GM18517 (cell line): ENCODE results near the gene IFI27L2.

Experiments
- ATAC-seq: cut with Tn5 transposase; IDR thresholded peaks from one replicate; pipeline ENCODE4 v1.9.1; 2021; ENCODE audit warnings: mild to moderate bottlenecking, moderate library complexity; ENCODE audit not compliant: unreplicated experiment

Gene IFI27L2

DNA sequence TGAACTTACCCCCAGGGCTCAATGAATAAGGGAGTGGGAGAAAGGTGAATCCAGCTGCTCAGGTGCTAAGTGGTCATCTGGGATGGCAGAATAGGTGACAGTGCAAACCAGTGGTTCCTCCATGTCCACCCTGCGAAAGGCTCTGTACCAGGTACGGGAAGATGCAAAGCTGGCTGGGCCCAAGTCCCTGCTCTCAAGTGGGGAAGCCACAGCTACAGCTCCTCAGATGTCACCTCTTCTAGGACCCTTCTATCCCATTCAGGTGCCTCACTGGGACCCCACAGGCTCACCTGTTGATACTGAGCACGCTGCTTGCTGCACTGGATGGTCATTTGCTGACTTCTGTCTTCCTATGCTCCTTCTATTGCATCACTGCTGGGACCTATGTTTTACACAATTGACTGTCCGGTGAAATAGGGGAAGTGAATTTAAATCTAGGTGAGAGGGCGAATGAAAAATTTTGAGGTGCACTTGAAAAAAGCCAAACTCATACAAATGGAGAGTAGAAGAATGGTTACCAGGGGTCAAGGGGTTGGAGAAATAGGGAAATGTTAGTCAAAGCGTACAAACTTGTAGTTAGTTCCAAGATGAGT is 24.4 kb upstream of the IFI27L2 start:
- ATAC-seq = no peak

DNA sequence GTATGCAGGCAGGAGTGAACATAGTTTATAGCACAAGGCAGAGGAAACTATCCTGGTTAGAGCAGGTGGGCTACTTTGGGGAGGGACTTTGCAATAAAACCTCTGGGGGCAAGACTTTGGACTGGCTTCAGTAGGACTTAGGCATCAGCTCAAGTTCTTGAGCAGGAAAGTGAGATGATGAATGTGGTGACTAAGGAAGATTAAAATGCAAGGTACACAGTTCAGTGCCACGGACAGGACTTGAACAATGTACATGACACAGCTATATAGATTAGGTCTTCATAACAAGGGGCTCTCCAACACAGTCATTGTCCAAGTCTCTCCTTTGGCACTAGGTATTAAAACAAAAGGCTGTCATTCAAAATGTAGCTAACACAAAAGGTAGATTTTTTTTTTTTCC is 23.3 kb upstream of the IFI27L2 start:
- no peak for ATAC-seq

DNA sequence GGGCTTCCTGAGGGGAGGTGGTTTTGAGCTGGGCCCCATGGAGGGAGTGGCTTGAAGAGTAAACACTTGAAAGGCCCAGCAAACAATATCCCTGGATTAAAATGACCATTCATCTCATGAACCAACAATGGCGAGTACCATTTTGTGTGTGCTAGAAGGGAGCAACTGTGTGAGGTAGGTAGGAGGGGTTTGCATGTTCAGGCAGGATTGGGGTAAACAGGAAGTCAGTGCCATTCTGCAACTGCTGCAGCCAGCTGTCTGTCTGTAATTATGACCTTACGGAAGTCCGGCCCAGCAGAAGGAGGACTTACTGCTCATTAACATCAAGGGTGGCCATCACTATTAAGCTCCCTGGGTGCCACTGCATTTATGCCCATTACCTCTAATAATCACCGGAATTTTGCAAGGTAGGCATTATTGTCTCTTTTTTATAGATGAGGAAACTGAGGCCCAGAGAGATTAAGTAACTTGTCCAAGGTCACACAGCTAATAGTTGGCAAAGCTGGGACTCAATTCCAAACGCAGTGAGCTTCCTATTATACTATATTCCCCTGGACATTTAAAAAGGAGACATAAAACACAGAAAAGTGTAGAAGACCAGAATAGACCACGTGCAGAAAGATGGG is 16.6 kb upstream of the IFI27L2 start:
- no peak for ATAC-seq

DNA sequence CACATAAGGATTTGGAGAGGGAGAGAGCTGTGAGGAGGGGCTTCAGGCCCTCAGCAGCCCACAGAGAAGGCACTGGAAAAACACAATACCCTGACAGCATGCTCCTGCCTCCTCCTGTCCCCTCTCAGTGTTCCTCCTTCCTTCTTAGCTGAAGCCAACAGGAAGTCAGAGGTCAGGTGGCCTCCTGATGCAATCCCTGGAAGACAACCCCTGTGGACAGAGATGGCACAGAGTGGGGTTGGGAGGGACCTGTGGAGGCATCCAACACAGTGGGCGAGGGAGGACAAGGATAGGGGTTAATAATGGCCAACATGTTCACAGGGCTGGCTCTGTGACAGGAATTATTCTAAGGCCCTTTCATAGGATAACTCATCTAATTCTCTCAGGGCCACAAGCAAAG is 15.4 kb upstream of the IFI27L2 start:
- no peak for ATAC-seq

DNA sequence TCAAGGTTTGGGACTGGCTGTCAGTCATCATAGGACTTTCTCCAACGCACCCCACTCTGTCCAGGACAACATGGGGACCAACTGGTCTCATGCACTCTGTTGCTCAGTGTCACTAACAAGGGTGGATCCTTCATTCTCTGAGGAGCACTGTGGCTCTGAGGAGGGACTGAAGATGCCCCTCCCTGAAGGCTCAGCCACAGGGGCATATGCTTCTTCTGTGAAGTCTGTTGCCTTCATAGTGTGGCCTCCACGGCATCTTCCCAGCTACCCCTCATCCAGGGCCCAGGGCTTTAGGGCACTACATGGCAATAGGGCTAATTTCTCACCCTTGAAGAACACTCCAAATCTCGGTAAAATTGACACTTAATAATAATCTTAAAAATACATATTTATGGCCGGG is 14.3 kb upstream of the IFI27L2 start:
- no peak for ATAC-seq

DNA sequence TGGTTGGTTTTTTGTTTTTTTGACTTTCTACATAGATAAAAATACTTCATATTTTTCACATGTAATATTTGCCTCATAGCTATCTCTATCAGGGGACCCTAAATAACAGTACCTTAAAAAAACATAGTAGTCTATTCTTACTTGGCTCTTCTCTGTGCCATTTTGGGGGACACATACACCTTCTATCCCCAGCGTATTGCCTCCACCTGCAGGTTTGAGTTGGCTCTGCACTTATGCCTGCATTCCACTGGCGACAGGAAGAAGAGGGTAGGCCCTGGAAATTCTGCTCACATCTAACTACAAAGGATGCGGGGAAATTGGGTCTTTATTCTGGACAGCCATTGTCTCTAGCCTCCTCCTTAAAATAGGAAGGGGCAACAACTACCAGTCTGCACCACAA is 13.8 kb upstream of the IFI27L2 start:
- ATAC-seq = no peak

DNA sequence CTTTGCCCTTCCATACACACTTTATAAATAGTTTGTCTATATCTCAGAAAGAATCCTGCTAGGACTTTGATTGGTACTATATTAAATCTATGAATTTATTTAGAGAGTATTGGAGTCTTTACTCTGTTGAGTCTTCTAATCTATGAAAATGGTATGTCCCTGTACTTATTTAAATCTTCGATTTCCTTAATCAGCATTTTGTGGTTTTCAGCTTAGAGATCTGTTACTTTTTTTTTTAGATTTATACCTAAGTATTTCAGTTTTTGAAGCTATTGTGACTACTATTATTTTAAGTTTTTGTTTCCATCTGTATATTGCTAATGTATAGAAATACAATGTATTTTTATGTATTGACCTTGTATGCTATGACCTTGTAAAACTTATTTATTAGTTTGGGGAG is 13.4 kb upstream of the IFI27L2 start:
- no peak for ATAC-seq

DNA sequence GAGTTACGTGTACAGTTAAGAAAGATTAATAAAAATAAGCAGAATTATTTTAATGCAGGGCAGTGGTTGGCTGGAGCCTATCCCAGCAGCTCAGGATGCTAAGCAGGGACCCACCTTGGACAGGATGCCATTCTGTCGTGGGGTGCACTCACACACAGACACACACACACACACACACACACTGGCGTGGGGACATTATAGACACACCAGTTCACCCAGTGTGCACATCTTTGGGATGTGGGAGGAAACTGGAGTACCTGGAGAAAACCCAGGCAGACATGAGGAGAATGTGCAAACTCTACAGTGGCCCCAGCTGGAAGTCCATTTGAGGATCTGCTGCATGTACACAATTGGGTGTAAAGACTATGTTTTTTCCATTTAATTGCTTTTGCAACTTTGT is 12.8 kb upstream of the IFI27L2 start:
- no peak for ATAC-seq

DNA sequence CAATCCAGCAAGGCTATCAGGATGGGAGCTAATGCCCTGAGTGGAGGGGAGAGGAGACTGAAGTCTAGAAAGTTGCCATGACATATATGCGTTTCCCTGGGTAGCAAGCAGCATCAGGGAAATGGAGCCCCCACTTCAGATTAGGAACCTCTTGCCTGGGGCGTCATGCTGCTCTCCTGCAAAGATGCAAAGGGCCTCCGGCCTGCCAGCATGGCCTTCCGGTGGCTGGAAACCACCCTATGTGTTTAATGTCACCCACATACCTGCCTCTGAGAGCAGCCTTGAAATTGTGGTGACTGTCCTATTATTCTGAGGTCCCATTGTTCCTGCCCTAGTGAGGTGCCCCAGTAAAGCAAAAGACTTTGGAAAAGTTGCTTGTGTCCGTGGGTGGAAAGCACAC is 10.0 kb upstream of the IFI27L2 start:
- no peak for ATAC-seq

DNA sequence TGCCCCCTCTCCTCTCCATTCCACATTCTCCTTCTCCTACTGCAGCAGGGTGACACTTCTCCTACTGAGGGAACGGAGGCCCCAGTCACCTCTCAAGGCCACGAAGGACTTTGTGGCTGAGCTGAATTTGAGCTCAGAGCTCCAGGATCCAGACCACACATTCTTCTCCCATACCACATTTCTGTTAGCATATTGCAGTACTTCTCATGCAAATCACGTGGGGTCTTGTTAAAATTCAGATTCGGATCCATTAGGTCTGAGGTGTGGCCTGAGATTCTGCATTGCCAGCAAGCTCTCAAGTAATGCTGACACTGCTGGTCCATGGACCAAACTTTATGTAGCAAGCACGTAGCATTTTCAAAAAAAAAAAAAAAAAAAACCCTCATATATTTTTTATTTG is 9.6 kb upstream of the IFI27L2 start:
- ATAC-seq = no peak

DNA sequence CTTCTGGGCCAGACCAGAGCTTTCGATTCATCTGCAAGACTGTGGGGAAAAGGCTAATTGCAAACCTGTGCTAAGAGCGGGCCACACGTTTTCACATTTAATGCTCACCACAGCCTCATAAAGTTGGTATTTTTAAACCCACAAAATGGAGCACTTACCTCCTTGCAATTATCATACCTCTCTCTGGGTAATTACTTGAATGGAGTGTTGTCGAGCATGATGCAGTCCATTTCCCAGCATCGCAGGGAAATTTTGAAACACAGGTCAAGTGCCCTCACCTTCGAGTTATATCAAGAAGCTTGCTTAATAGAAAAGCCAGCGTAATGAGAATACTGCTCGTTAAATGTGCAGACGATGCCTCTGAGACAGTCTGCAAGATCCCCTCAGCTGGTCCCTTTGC is 8.8 kb upstream of the IFI27L2 start:
- ATAC-seq = no peak

DNA sequence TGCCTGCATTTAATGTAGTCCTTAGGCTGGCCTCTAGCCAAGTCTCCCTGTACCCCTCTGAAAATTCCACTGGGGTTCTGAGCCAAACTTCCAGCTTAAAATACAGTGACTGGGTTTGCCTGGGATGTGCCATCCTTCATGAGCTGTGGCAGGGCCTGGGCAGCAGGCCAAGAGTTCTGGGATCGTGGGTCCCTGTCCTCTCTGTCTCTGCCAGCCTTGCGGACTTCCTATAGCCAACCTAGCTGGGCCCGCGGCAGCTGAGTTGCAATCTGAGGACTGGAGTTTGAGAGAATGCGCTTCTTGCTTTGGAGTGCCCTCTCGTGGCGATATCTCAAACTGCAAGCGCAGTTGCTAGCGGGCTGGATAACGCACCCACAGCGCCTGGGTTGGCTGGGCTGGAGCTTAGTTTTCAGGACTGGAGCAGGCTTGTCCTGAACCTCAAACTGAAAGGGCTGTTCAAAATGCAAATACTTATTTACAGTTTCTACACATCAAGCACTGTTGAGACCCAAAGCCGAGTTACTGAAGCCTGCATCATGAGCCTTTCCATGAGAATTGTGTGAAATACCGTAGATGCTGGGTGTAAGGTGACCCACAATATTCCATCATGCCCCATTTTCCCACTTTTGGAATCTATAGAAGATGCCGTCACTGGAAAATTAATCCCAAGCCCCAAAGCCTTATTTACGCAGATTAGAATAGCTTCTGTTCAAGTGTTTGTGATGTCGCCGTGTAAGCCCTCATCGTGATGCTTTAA is 7.3 kb upstream of the IFI27L2 start:
- ATAC-seq = peak; percentile 77

DNA sequence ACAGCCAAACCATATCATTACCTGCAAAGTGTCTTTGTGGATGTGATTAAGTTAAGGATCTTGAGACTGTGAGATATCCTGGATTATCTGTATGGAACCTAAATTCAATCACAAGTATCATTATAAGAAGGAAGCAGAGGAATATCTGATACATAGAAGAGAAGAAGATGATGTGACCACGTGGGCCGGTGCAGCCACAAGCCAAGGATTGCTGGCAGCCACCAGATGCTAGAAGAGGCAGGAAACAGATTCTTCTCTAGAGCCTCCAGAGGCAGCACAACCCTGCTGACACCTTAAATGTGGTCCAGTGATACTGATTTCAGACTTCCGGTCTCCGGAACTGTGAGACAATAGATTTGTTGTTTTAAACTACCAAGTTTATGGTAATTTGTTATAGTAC is 6.1 kb upstream of the IFI27L2 start:
- ATAC-seq = no peak

DNA sequence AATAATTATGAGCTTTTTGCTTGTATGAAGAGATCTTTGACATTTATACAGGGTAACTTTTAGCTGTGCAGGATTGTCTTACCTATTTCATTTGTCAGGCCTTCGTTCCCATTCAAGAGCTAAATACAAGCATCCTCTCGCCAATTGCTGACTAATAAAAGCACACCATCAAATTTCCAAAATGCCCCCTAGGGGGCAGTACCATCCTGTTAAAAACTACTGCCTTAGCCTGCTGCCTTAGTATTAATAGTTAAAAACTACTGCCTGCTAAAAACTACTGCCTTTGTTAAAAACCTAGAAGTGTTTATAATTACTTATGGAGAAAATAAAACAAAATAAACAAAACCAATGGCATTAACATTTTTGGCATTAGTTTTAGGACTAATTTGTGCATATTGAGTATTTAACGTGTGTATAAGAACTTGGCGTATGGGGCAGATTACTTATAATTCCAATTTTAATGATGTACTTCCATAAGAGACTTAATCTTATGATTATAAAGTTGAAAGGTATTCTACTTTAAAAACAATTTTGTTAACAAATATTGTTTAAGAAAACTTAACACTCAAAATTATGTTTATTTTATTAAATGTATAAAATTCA is 3.0 kb upstream of the IFI27L2 start:
- peak; percentile 60 for ATAC-seq

DNA sequence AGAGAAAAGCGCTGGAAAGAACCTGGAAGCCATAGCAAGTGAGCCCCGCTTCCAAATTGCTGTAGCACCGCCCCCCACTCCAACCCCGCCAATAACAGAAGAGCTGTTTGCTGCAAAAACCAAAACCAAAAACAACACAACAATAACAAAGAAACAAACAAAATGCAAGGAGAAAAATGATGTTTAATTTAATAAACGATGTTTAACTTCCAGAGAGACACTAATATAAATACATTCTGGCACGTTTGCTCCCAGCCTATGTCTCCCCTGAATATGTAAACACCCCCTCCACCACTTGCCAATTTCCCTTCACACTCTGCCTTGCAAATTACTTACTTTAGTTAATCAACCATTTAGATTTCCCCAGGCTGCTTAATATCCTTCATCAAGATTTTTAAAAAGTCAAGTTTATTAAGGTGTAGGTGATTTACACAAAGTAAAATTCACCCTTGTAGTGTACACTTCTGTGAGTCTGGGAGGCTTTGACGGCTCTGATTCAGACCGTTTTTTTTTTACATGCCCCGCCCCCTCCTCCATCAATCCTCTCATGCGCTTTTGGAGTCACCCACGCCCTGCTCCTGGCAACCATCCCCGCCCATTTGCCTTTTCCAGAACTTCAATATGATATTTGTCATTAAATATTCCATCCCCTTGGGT is 482 bp upstream of the IFI27L2 start:
- ATAC-seq = no peak

DNA sequence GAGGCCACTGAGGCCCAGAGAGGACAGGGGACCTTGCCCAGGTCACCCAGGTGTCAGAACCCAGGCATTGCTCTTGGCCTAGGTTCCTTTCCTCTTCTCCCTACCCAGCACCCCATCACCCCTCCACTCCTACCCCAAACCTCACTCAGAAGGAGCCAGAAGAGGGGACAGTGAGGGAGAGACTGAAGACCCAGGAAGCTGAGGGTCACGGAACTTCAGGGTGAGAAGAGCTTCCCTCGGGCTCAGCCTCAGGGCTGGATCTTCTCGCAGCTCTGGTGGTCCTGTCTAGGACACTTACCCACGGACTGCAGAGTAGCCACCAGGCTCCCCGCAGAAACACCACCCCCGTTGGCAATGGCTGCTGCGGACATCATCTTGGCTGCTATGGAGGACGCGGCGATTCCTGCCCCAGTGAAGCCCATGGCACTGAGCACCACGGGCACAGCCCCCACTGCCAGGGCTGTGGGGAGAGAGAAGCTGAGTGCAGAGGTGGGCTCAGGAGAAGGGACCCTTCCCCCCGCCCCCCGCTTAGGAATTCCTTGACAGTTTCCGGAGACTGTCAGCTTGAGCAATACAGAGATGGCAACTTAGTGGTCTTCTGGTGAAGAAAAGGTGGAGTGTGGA is 1.1 kb downstream of the IFI27L2 start:
- ATAC-seq = no peak

DNA sequence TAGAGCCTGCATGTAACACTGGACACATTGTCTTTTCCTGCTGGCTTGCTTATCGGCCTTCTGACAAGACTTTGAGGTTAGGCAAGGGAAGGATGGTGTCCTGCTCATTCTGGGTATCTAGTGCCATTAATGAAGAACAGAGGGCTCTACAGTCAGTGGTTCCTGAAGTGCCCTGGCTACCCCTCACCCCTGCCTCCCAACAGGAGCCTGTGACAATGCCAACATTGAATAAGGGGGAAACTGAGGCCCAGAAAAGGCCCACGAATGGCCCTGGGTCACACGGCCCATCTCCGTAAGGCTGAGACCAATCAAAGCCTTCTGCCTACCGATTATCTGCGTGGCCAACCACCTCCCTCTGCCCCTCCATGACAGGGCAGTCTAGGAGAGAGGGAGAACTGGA is 2.1 kb downstream of the IFI27L2 start:
- no peak for ATAC-seq

DNA sequence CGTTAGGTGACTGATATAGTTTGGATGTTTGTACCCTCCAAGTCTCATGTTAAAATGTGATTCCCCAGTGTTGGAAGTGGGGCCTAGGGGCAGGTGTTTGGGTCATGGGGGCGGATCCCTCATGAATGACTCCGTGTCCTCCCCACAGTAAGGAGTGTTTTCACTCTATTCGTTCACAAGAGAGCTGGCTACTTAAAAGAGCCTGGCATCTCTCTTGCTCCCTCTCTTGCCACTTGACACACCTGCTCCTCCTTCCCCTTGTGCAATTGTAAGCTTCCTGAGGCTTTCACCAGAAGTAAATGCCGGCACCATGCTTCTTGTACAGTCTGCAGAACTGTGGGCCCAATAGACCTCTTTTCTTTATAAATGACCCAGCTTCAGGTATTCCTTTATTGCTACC is 2.6 kb downstream of the IFI27L2 start:
- no peak for ATAC-seq

DNA sequence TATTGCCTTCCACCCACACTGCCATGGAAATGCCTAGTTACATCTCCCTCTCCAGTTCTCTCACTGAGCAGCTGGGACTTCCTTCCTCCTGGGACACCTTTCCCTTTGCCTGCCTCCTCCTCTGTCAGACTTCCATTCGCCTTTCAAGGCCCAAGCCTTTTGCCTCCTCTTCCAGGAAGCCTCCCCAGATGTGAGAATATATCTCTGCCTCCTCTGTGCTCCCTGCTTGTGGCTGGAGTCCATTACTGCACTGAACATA is 3.1 kb downstream of the IFI27L2 start:
- ATAC-seq = no peak

DNA sequence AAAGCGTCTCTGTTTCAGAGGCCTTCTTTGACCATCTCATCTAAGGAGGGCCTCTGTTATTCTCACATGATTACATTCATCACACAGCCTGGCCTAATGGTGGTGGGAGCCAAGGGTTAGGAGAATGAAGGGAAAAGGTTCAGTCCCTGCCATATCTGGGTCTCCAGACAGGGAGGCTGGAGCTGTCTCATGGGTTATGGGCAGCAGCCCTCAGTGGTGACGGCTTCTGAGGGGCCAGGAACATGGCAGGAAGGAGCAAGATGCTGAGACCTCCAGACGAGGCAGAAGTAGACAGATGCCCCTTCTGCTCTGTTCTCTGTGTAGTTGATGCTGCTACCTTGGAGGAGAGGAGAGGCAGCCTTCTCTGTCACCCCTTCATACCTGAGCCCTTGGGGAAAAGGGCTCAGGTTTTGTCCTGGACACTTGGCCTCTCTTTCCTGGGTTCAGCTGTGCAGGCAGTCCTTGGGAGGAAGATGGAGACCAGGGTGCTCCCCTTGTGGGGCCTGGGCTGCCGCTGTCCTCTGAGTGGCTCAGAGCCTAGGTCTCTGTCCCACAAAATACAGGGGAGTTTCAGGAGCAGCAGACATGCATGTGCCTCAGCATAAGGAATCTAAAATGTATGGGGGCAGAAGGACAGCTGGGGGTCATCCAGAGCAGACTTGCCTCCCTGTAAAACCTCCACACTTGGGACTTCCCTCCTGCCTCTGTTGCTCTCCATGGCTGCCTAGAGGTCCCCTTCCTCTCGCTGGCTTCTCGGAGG is 3.6 kb downstream of the IFI27L2 start:
- ATAC-seq = no peak
